Loucy (cell line): ENCODE results near the gene UNC5B.

Experiments used
- CTCF ChIP-seq: fragments of 200-600 bp; sonication (generic); conservative IDR thresholded peaks from 2 replicates; pipeline ENCODE4 v1.5.1; 2014; ENCODE audit warnings: mild to moderate bottlenecking, antibody characterized with exemption, low read length
- EZH2phosphoT487 ChIP-seq: fragments of 200-600 bp; IDR thresholded peaks from 2 replicates; pipeline ENCODE4 v1.6.1; 2018; ENCODE audit warnings: antibody characterized with exemption, mild to moderate bottlenecking, moderate library complexity, borderline replicate concordance

- TF ChIP-seq CTCF (no peak), EZH2phosphoT487 (no peak)
Observed at GRCh38 chr10:71326464-71326881, 114.1 kb downstream of the UNC5B start.
